Thymus (tissue), 11 donors: ENCODE measurements around the gene MTFR1L. TPM values are rescaled to one million over a fixed set of nuclear protein-coding genes. Genes with fewer than 3 reads are reported as not detected.

Source experiments
- DNase-seq, 9 donors: peaks; one replicate each; pipeline ENCODE4 v3.0.0-alpha.2; 2013; ENCODE audit warnings: low spot score in 9 of 9, low read depth in 6 of 9, missing footprints in 1 of 9
- H3K27ac ChIP-seq, 2 donors: one replicate each; pipeline ENCODE4 v1.5.1; 2013; ENCODE audit warnings: control low read depth in 1 of 2, low read depth in 1 of 2, low read length in 1 of 2, mild to moderate bottlenecking in 1 of 2, moderate library complexity in 1 of 2
- H3K27me3 ChIP-seq, 2 donors: one replicate each; pipeline ENCODE4 v1.5.1; 2013; ENCODE audit warnings: low read length in 1 of 2; ENCODE audit not compliant: control insufficient read depth in 2 of 2, insufficient read depth in 1 of 2
- H3K36me3 ChIP-seq, 2 donors: one replicate each; pipeline ENCODE4 v1.5.1; 2013; ENCODE audit warnings: low read length in 1 of 2, mild to moderate bottlenecking in 1 of 2, moderate library complexity in 1 of 2; ENCODE audit not compliant: control insufficient read depth in 2 of 2, insufficient read depth in 2 of 2
- H3K4me1 ChIP-seq, 2 donors: one replicate each; pipeline ENCODE4 v1.5.1; 2013; ENCODE audit warnings: low read length in 2 of 2; ENCODE audit not compliant: control insufficient read depth in 2 of 2, insufficient read depth in 2 of 2
- H3K4me3 ChIP-seq, 2 donors: one replicate each; pipeline ENCODE4 v1.5.1; 2013; ENCODE audit warnings: low read length in 2 of 2, control low read depth in 1 of 2, mild to moderate bottlenecking in 1 of 2
- H3K9me3 ChIP-seq, 2 donors: one replicate each; pipeline ENCODE4 v1.5.1; 2013; ENCODE audit warnings: low read length in 1 of 2, mild to moderate bottlenecking in 1 of 2; ENCODE audit not compliant: control insufficient read depth in 2 of 2, insufficient read depth in 1 of 2
- WGBS: extraction: QIAGEN DNeasy Blood & Tissue Kit; methylation state at CpG from one replicate; pipeline ENCODE4 v1.1.7; 2013; 5-methylcytosine and 5-hydroxymethylcytosine counted together
- polyA plus RNA-seq: library from polyadenylated mRNA; stranded (reverse); fragments of 200-250 nt; gene quantifications from one replicate; pipeline ENCODE4 v1.2.3, GENCODE V29; 2013
- total RNA-seq: library from RNA; stranded (reverse); fragments of 120-200 nt; gene quantifications from one replicate; pipeline ENCODE4 v1.2.4, GENCODE V29; 2013
- donor health status: healthy.

Gene MTFR1L
- total and polyA plus RNA-seq, 2 donors: 21.5 to 53.9 TPM

- DNase-seq: no peak
- Histone ChIP-seq H3K4me3 (no peak overlapping the region), H3K9me3 (peaks cover 0 to 4% of the 10 kb centered on the region in 2 donors), H3K36me3 (no peaks in the 10 kb centered on the region), H3K27ac (no peak overlapping the region), H3K27me3 (peaks cover under 1 to 35% of the 10 kb centered on the region in 2 donors), H3K4me1 (no peaks in the 10 kb centered on the region)
- 93% methylated on average over 10 of the region's 10 CpGs for WGBS
Measured at GRCh38 chr1:25785333-25786067, 34.3 kb upstream of the MTFR1L start.

GRCh38 chr1:25786887-25787759 lies 32.6 kb upstream of the MTFR1L start:
- Histone ChIP-seq H3K36me3 (no peaks in the 10 kb centered on the region), H3K27ac (peak overlapping the region in 1 of 2 donors; percentile 56), H3K27me3 (peaks cover 0 to 28% of the 10 kb centered on the region in 2 donors), H3K4me1 (no peaks in the 10 kb centered on the region), H3K4me3 (no peak overlapping the region), H3K9me3 (peaks cover 0 to 4% of the 10 kb centered on the region in 2 donors)
- no peak for DNase-seq
- 93% methylated on average over 11 of the region's 11 CpGs for WGBS

GRCh38 chr1:25787760-25788166 lies 32.0 kb upstream of the MTFR1L start:
- Histone ChIP-seq H3K9me3 (no peaks in the 10 kb centered on the region), H3K27ac (no peak overlapping the region), H3K4me1 (no peaks in the 10 kb centered on the region), H3K36me3 (no peaks in the 10 kb centered on the region), H3K4me3 (no peak overlapping the region), H3K27me3 (peaks cover 0 to 22% of the 10 kb centered on the region in 2 donors)
- 96% methylated on average over 5 of the region's 5 CpGs for WGBS
- no peak for DNase-seq

DNA sequence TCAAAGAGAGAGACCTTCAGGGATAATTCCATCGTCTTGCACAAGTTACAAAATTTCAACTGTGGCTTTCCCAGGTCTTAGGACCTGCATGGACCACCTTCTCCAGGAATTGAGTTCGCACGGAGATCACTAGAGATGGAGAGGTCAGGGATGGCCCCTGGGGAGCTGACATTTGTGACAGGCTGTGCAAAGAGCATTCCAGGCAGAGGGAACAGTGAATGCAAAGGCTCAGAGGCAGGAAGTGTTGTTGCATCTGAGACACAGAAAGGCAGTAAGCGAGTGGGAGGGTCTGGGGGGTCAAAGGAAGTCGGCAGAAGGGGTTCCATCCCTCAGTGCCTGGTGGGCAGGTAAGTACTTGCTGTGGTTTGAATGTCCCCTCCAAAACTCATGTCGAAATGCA lies 29.3 kb upstream of the MTFR1L start:
- no peak overlapping the region for H3K4me3 ChIP-seq
- no peaks in the 10 kb centered on the region for H3K4me1 ChIP-seq
- H3K27me3 ChIP-seq: peaks cover 0 to 12% of the 10 kb centered on the region in 2 donors
- H3K27ac ChIP-seq: no peak overlapping the region
- no peaks in the 10 kb centered on the region for H3K9me3 ChIP-seq
- WGBS: 94% methylated on average over 6 of the region's 6 CpGs
- no peak for DNase-seq
- H3K36me3 ChIP-seq: no peaks in the 10 kb centered on the region

GRCh38 chr1:25792115-25792514 lies 27.6 kb upstream of the MTFR1L start:
- Histone ChIP-seq H3K27me3 (peaks cover 3 to 12% of the 10 kb centered on the region in 2 donors), H3K4me3 (no peak overlapping the region), H3K27ac (no peak overlapping the region), H3K36me3 (no peaks in the 10 kb centered on the region), H3K9me3 (peaks cover 0 to 4% of the 10 kb centered on the region in 2 donors), H3K4me1 (peaks cover 5 to 12% of the 10 kb centered on the region in 2 donors)
- WGBS: 73% methylated on average over 4 of the region's 4 CpGs
- DNase-seq: no peak

DNA sequence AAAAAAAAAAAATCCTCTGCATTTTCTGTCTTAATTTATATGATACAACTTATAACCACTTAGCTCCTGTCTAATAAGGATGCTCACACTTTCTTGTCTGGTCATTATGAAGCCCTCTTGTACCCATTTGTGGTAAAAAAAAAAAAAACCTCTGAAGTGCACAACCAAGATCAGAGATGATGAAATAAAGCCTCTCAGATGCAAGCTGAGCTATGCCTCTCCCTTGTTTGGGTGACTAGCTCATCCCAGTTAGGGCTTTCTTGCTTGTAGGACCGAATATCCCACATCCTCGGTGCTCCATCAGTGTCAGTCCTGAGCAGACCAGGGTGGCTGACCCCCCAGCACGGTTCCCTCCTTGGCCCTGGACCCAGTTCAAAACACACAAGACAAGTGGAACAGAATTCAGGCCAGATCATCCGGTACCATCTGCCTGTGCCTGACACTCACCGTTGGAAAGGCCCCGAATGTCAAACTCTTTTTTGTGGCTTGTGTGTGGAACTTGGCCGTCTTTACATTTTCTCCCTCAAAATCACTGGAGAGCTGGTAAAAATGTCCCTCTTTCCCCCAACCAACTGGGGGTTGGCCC lies 26.1 kb upstream of the MTFR1L start:
- Histone ChIP-seq H3K4me3 (no peak overlapping the region), H3K9me3 (peaks cover 0 to 4% of the 10 kb centered on the region in 2 donors), H3K4me1 (peaks cover 10 to 17% of the 10 kb centered on the region in 2 donors), H3K27ac (peak overlapping the region in 1 of 2 donors; percentile 3), H3K27me3 (peaks cover 3 to 23% of the 10 kb centered on the region in 2 donors), H3K36me3 (no peaks in the 10 kb centered on the region)
- no peak for DNase-seq
- WGBS: 74% methylated on average over 7 of the region's 7 CpGs

GRCh38 chr1:25794325-25794724 lies 25.4 kb upstream of the MTFR1L start:
- no peak overlapping the region for H3K27ac ChIP-seq
- peaks cover 0 to 4% of the 10 kb centered on the region in 2 donors for H3K9me3 ChIP-seq
- no peak overlapping the region for H3K4me3 ChIP-seq
- no peaks in the 10 kb centered on the region for H3K36me3 ChIP-seq
- peaks cover 14 to 21% of the 10 kb centered on the region in 2 donors for H3K4me1 ChIP-seq
- H3K27me3 ChIP-seq: peaks cover 3 to 26% of the 10 kb centered on the region in 2 donors
- DNase-seq: no peak
- WGBS: 83% methylated on average over 8 of the region's 8 CpGs

DNA sequence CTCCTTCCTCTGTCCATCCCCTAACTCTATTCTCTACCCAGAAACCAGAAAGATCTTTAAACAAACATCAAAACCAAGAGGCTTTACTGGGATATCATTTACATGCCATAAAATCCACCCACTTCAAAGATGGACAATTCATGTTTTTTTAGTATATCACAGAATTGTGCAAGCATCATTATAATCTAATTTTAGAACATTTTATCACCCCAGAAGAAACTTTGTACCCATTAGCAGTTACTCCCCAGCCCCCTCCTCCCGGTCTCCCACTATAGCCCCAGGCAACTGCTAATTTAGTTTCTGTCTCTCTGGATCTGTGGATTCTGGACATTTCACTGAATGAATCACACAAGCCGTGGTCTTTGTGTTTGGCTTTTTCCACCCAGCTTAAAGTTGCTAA lies 24.5 kb upstream of the MTFR1L start:
- WGBS: 97% methylated on average over 2 of the region's 2 CpGs
- no peak overlapping the region for H3K27ac ChIP-seq
- DNase-seq: no peak

More for the DNA sequence above, 24.5 kb upstream of the MTFR1L start:
- H3K4me3 ChIP-seq: no peak overlapping the region
- H3K27me3 ChIP-seq: peaks cover 3 to 32% of the 10 kb centered on the region in 2 donors
- no peaks in the 10 kb centered on the region for H3K36me3 ChIP-seq
- peaks cover 0 to 4% of the 10 kb centered on the region in 2 donors for H3K9me3 ChIP-seq
- H3K4me1 ChIP-seq: peaks cover 18 to 27% of the 10 kb centered on the region in 2 donors
